ENCODE results near the gene FXYD1.
"Not testable (repeated sequence)": the region's sequence is repeated elsewhere in the genome, so short reads cannot be mapped to it uniquely, and the experiment has no call there.

FXYD1 gene

DNA sequence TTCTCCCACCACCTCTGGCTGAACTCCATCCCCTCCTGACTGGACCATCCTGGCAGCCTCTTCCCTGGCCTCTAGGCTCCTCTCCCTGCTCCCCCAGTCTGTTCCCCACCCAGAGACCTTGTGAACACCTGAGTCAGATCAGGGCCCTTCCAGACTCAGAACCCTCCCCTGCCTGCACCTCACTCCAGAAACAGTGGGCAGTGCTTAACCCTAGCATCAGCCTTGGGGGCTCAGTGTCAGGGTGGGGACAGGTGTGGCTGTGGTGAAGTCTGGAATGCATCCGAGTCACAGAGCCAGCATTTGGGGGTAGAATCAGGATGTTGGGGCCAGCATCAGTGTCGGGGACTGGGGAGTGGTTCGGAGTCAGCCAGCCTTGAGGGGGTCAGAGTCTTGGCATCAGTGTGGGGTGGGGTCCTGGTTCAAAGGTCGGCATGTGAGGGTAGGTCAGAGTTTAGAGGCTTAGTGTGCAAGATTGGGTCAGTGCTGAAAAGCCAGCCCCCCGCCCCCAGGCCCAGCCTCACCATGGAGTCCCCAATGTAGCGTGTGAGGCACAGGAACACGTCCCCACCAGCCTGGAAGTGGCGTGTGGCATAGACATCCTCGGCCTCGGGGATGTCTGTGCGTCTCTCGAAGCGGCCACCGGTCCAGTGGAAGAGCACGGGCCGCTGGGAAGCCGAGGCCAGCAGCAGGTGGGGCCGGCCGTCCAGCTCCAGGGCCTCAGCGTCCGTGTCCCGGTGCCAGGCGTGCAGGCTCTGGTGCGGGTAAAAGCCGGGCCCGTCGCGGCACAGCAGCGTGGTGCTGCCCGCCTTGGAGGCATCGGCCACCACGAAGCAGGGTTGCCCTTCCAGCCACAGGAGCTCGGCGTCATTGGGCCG is 12.6 kb upstream of the FXYD1 start:
- no peaks in the 10 kb centered on the region for H3K27me3 Mint-ChIP-seq (ENCODE audit: low read depth)
- H3K4me3 Mint-ChIP-seq, result no peak overlapping the region
- no peak overlapping the region for H3K27ac Mint-ChIP-seq
- H3K9me3 Mint-ChIP-seq, result no peaks in the 10 kb centered on the region
- H3K4me1 Mint-ChIP-seq (ENCODE audit: low read depth), result peaks cover 12% of the 10 kb centered on the region
- no peaks in the 10 kb centered on the region for H3K36me3 Mint-ChIP-seq (ENCODE audit: low read depth)

DNA sequence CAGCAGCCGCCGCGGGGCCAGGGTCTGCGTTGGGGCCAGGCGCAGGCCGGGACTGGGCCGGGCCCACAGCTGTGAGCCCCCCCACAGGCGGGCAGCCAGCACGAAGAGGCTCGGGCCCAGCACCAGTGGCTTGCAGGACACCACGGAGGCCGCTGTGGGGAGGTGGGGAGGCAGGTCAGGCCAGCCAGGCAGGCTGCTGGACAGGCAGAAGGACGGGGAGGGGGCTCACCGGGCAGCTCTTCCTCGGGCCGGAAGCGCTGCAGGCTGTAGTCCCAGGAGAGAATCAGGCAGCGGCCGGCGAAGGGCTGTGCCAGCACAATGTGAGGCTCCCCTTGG is 12.0 kb upstream of the FXYD1 start:
- Mint-ChIP-seq H3K27me3 (ENCODE audit: low read depth) (no peaks in the 10 kb centered on the region), H3K27ac (no peak overlapping the region), H3K36me3 (ENCODE audit: low read depth) (no peaks in the 10 kb centered on the region), H3K4me3 (no peak overlapping the region), H3K9me3 (no peaks in the 10 kb centered on the region), H3K4me1 (ENCODE audit: low read depth) (peaks cover 12% of the 10 kb centered on the region)

- H3K4me3 Mint-ChIP-seq, result no peak overlapping the region
- H3K9me3 Mint-ChIP-seq, result no peaks in the 10 kb centered on the region
- no peaks in the 10 kb centered on the region for H3K36me3 Mint-ChIP-seq (ENCODE audit: low read depth)
- no peaks in the 10 kb centered on the region for H3K27me3 Mint-ChIP-seq (ENCODE audit: low read depth)
- peaks cover 12% of the 10 kb centered on the region for H3K4me1 Mint-ChIP-seq (ENCODE audit: low read depth)
- H3K27ac Mint-ChIP-seq, result no peak overlapping the region
Observed at GRCh38 chr19:35127871-35128270, 10.8 kb upstream of the FXYD1 start.

DNA sequence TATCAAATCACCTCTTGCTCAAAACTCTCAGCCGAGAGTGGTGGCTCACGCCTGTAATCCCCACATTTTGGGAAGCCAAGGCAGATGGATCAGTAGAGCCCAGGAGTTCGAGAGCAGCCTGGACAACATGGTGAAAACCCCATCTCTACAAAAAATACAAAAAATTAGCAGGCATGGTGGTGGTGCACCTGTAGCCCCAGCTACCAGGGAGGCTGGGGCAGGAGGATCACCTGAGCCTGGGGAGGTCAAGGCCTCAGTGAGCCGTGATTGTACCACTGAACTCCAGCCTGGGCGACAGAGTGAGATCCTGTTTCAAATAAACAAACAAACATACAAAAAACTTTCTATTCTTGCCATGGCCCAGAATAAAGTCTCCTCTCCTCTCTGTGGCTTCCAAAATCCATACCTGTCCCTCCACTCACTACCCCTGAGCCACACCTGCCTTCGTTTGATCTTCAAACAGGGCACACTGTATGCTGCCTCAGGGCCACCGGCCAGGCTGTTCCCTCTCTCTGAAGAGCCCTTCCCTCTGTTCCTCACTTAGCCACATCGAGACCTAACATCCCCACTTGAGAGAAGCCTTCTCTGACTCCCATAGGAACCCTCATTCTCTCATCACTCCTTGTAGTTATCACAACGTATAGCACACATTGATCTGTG is 10.1 kb upstream of the FXYD1 start:
- Mint-ChIP-seq H3K9me3 (no peaks in the 10 kb centered on the region), H3K27ac (no peak overlapping the region), H3K4me1 (ENCODE audit: low read depth) (peaks cover 12% of the 10 kb centered on the region), H3K27me3 (ENCODE audit: low read depth) (no peaks in the 10 kb centered on the region), H3K36me3 (ENCODE audit: low read depth) (no peaks in the 10 kb centered on the region), H3K4me3 (no peak overlapping the region)

GRCh38 chr19:35129724-35130274 is 8.8 kb upstream of the FXYD1 start:
- not testable (repeated sequence) for H3K27me3 Mint-ChIP-seq (ENCODE audit: low read depth); H3K36me3 Mint-ChIP-seq (ENCODE audit: low read depth); H3K4me3 Mint-ChIP-seq; H3K27ac Mint-ChIP-seq; H3K4me1 Mint-ChIP-seq (ENCODE audit: low read depth); H3K9me3 Mint-ChIP-seq

- no peaks in the 10 kb centered on the region for H3K36me3 Mint-ChIP-seq (ENCODE audit: low read depth)
- no peak overlapping the region for H3K4me3 Mint-ChIP-seq
- H3K27me3 Mint-ChIP-seq (ENCODE audit: low read depth), result no peaks in the 10 kb centered on the region
- no peaks in the 10 kb centered on the region for H3K4me1 Mint-ChIP-seq (ENCODE audit: low read depth)
- no peaks in the 10 kb centered on the region for H3K9me3 Mint-ChIP-seq
- H3K27ac Mint-ChIP-seq, result no peak overlapping the region
Observed at GRCh38 chr19:35130761-35131720, 7.6 kb upstream of the FXYD1 start.

DNA sequence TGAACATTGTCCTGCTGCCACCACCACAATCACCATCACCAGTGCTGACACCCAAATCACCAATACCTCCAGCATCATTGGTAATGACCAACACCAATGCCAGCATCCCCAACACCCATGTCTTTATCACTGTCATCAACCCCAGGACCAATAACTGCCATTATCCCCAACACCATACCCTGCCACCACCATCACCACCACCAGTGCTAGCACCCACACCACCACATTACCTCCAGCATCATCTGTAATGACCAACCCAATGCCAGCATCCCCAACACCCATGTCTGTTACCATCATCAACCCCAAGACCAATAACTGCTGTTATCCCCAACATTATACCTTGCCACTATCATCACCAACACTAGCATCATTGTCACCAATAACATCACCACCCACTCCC is 6.4 kb upstream of the FXYD1 start:
- Mint-ChIP-seq H3K27me3 (ENCODE audit: low read depth) (peaks cover 4% of the 10 kb centered on the region), H3K4me3 (no peak overlapping the region), H3K36me3 (ENCODE audit: low read depth) (no peaks in the 10 kb centered on the region), H3K27ac (no peak overlapping the region), H3K9me3 (no peaks in the 10 kb centered on the region), H3K4me1 (ENCODE audit: low read depth) (peaks cover 1% of the 10 kb centered on the region)

- H3K27ac Mint-ChIP-seq, result no peak overlapping the region
- H3K9me3 Mint-ChIP-seq, result no peaks in the 10 kb centered on the region
- no peak overlapping the region for H3K4me3 Mint-ChIP-seq
- H3K4me1 Mint-ChIP-seq (ENCODE audit: low read depth), result peaks cover 1% of the 10 kb centered on the region
- H3K27me3 Mint-ChIP-seq (ENCODE audit: low read depth), result peaks cover 12% of the 10 kb centered on the region
- H3K36me3 Mint-ChIP-seq (ENCODE audit: low read depth), result no peaks in the 10 kb centered on the region
Observed at GRCh38 chr19:35133826-35134225, 4.8 kb upstream of the FXYD1 start.

GRCh38 chr19:35134601-35135242 is 3.9 kb upstream of the FXYD1 start, which contains the start of gene LGI4:
TSS of gene LGI4 (minus strand) at chr19:35135059. CDS start at chr19:35134680, 379 bp downstream.
- Mint-ChIP-seq H3K27ac (no peak within 1 kb of the TSS), H3K9me3 (no peaks in the 10 kb centered on the region), H3K36me3 (ENCODE audit: low read depth) (no peaks in the 10 kb centered on the region), H3K4me3 (no peak within 1 kb of the TSS), H3K27me3 (ENCODE audit: low read depth) (peaks cover 12% of the 10 kb centered on the region), H3K4me1 (ENCODE audit: low read depth) (peaks cover 1% of the 10 kb centered on the region)

- Mint-ChIP-seq H3K4me1 (ENCODE audit: low read depth) (peaks cover 1% of the 10 kb centered on the region), H3K9me3 (no peaks in the 10 kb centered on the region), H3K27me3 (ENCODE audit: low read depth) (peaks cover 12% of the 10 kb centered on the region), H3K27ac (no peak overlapping the region), H3K4me3 (no peak overlapping the region), H3K36me3 (ENCODE audit: low read depth) (no peaks in the 10 kb centered on the region)
Observed at GRCh38 chr19:35135389-35135909, 3.2 kb upstream of the FXYD1 start.

DNA sequence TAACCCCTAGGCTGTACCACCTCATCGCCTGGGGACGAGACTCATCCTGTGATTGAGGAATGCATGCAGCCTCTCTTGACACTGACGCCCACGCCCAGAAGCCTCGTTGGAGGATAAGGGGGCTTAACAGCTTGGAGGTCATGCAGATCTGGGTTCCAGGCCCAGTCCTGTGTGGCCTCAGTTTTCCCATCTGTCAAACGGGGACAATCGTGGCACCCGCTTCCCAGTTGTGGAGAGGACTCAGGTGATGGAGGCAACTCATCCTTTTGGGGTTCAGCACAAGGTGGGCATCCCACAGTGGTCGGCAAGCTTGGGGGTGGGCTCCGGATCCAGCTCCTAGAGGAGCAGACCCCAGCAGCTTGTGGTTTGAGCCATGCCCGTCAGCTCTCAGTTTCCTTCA is 2.4 kb upstream of the FXYD1 start:
- H3K36me3 Mint-ChIP-seq (ENCODE audit: low read depth), result no peaks in the 10 kb centered on the region
- no peak overlapping the region for H3K27ac Mint-ChIP-seq
- no peak overlapping the region for H3K4me3 Mint-ChIP-seq
- H3K4me1 Mint-ChIP-seq (ENCODE audit: low read depth), result peaks cover 7% of the 10 kb centered on the region
- no peaks in the 10 kb centered on the region for H3K9me3 Mint-ChIP-seq
- H3K27me3 Mint-ChIP-seq (ENCODE audit: low read depth), result peaks cover 17% of the 10 kb centered on the region

GRCh38 chr19:35136977-35137702 is 1.5 kb upstream of the FXYD1 start:
- Mint-ChIP-seq H3K27me3 (ENCODE audit: low read depth) (peaks cover 25% of the 10 kb centered on the region), H3K36me3 (ENCODE audit: low read depth) (no peaks in the 10 kb centered on the region), H3K4me1 (ENCODE audit: low read depth) (peaks cover 15% of the 10 kb centered on the region), H3K9me3 (no peaks in the 10 kb centered on the region), H3K4me3 (no peak overlapping the region), H3K27ac (no peak overlapping the region)

DNA sequence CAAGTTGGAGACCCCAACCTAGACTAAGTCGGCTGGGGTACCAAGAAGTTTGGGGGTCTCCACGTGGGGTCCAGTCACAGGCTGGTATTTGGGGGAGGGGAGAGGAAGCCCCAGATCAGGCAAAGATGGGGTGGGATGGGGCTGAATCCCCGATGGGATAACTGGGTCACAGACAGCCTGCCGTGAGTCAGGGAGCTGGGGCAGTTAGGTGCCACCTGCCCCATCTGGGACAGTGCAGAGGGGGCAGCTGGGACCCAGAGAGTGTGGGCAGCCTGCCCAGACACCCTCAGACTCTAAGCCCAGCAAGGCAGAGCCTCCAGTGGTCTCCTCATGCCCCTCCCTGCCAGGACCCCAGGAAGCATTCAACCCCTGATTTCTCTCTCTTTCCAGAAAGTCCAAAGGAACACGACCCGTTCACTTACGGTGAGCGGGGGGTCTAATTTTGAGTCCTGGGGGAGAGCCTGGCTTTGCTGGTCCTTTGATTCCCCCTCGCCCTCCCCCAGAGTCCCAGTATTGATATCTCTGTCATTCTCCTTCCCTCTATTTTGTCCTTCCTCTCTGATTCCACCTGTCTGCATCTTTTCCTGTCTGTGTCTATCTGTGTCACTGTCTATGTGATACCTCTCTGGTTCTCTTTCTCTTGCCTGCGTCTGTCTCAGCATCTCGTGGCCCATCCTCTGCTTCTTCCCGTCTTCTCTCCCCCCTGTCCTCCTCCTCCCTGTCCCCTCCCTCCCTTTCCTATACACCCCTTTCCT is 1.8 kb downstream of the FXYD1 start:
- Mint-ChIP-seq H3K9me3 (no peaks in the 10 kb centered on the region), H3K27ac (no peak overlapping the region), H3K27me3 (ENCODE audit: low read depth) (peaks cover 40% of the 10 kb centered on the region), H3K36me3 (ENCODE audit: low read depth) (no peaks in the 10 kb centered on the region), H3K4me1 (ENCODE audit: low read depth) (peaks cover 28% of the 10 kb centered on the region), H3K4me3 (no peak overlapping the region)

Measured in T-helper 1 cell treated with Interleukin-12 subunit alpha and Interleukin-12 subunit beta and Interleukin-4 antibody, amounts not matched to agents 30 μg/mL and 1 μg/mL, for 36 hours (primary cell).